Body of pancreas (tissue), 4 donors: ENCODE results near the gene PRR7.

Experiments
- CTCF ChIP-seq, 7 experiments: fragments of 450-650 bp in 4 of 7; fragments of 200-600 bp in 3 of 7; sonication (generic) in 3 of 7; IDR thresholded peaks; one replicate each; pipeline ENCODE4 v1.5.1; 2016 to 2019; ENCODE audit warnings: antibody characterized with exemption in 7 of 7
- POLR2A ChIP-seq, 3 donors: fragments of 450-650 bp; IDR thresholded peaks; one replicate each; pipeline ENCODE4 v1.6.1; 2016; ENCODE audit warnings: antibody characterized with exemption in 3 of 3, mild to moderate bottlenecking in 2 of 3

DNA sequence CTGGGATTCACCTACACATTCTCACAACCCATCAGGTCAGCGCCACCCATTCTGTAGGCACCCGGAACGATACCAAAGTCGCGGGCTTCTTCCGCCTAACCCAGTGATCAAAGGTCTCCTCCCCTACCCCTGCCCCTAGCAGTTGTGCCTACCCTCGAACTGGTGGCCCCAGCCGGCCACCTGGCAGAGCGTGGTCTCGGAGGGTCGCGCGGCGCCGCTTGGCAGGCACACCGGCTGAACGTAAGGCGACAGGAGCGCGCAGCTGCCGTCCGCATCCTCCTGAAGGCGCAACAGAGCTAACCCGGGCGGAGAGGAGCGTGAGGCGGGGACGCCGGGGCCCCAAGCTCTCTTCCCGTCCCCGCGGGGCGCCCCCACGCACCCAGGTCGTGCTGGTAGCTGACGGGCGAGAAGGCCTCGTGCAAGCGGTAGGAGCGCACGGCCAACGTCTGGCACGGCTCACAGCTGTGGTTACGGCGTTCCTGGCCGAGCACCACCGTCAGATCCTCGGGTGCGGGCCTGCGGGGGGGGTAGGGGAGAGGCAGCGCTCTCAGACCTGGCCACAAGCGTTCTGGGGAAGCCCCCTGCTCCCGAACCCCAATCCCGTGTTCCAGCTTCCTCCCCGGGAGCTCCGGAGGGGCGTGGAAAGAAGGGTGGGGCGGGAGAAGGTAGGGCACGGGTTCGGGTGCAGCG lies 43.4 kb upstream of the PRR7 start:
- TF ChIP-seq POLR2A (IDR thresholded peaks at IDR 0.05) (no peak), CTCF (IDR thresholded peaks at IDR 0.05) (no peak)
